NCI-H1092 treated with DMSO at 0.1 percent for 48 hours (cell line): Measurements from ENCODE around the gene PDIA6.

Experiments used
- DNase-seq: peaks from one replicate; lab custom pipeline; 2025; lab: John Stamatoyannopoulos, UW

Gene PDIA6

DNA sequence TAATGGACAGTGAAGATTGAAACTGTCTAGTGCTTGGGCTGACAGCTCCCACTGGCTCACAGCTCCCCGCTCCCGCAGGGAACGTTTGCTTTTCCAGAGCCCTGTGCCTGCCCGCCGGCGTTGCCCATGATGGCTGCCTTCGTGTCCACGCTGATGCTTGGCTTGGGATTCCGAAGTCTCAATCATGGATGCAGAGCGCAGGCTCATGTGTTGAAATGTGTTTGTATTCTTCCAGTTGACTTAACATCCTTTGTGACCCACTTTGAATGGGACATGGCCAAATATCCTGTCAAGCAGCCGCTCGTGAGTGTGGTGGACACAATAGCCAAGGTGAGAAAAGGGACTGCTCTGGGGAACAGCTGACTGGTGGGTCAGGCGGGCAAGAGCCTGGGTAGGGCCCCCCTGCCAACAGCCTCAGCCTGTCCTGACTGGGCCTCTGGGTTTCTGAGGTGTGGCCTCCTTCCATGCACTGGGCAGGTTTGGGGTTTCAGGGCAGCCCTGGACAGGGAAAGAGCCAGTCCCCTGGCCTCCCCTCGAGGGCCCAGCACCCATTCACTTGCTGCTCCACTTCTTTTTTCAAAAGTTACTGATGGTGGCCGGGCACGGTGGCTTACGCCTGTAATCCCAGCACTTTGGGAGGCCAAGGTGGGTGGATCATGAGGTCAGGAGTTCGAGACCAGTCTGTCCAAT, 48.3 kb downstream of the PDIA6 start:
- no peak for DNase-seq

DNA sequence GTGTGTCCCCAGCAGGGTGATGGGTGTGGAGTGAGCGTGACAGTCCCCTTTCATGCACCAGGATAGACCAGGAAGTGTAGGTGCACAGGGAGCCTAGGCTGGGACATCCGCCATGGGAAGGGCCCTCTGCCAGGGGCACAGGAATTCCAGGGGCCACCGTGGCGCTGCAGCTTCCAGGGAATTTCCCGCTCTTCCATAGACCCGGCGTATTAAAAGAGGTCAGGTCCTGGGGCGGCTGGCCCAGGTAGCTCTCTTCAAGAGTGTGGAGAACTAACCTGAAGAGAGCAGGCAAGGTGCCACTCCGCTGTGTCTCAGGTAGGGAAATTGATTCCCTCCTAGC, 49.2 kb downstream of the PDIA6 start:
- no peak for DNase-seq

DNA sequence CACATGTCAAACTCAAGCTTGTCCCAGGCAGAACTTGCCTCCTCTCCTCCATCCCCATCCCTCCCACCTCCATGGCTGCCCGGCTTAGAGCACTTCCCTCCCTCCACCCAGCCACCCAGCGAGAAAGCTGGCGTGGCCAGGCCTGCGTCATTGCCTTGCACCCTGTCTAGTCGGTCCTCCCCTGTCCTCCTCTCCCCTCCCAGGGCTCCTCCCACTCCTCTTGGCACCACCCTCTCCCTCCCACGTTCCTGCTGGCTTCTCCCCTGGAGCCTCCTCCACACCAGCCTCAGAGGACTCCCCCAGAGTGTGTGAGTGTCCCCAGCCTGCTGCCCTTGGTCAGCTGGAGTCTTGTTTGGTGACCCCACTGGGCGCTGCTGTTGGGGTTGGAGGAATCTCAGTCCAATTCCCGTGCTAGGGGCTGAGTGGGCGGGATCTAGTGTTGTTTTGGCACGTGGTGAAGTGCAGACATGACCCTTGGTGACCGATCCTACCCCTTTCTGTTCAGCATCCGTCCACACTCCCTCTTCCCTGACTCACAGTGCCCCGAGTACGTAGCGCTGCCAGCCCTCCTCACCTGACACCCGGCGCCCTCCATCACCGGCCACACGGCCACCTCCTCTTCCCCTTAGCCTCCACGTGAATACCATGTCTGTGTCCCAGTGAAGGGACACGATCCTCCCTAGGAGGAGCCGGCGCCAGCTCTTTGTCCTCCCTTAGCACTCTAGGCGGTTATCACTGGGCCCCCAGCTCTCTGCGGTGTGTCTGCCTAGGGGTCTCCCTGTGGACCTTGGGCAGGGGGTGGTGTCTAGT, 49.7 kb downstream of the PDIA6 start:
- no peak for DNase-seq

- no peak for DNase-seq
Observed at GRCh38 chr2:10761591-10761990, 51.0 kb downstream of the PDIA6 start.

DNA sequence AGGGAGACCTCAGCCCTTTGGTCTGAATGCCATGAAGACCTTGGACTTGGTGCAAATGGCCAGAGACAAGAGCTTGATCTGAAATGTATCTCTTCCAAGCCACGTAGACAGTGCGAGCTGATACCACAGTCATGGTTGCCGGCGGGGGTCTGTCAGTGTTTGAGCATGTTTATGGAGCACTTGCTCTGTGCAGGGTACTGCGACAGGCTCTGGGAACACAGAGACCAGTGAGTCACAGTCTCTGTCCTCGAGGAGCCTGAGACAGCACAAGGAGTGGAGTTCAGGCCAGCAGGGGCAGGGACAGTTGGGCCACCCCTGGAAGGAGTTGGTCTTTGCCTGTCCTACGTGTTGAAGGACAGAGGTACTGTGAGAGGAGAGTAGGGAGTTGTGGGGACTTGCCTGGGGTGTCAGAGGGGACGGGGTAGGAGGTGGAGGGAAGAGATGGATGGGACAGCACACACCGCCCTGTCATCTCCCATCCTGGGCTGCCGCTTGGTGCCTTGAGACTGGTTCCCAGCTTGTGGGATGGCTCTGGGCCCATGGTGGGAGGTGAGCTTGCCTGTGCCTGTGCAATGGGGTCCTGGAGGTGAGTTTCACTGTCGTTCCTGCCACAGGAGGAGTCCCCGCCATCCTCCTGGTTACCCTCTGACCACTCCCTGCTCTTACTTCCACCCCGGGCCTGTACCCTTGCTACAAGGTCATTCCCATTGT, 51.6 kb downstream of the PDIA6 start:
- no peak for DNase-seq

GRCh38 chr2:10759151-10759714, 53.4 kb downstream of the PDIA6 start:
- no peak for DNase-seq

DNA sequence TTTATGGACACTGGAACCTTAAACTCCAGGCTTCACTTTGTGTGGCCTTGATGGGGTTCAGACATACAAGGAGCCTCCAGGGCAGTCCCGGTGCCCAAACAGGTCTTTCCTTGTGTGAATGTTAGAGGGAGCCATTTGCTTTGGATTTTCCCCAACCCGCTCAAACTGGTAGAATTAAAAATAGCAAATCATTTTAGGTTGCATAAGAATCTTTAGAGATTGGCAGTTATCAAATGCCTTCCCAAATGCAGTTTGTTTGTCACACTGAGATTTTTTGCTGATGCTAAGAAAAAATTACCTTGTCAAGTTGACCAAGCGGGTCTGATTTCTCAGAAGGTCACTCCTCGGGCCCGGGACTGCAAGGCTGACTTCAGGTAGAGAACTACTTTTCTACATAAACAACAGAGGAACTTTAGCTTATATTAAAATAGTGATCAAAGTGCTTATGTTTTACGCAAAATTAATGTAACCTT, 54.7 kb downstream of the PDIA6 start:
- no peak for DNase-seq

DNA sequence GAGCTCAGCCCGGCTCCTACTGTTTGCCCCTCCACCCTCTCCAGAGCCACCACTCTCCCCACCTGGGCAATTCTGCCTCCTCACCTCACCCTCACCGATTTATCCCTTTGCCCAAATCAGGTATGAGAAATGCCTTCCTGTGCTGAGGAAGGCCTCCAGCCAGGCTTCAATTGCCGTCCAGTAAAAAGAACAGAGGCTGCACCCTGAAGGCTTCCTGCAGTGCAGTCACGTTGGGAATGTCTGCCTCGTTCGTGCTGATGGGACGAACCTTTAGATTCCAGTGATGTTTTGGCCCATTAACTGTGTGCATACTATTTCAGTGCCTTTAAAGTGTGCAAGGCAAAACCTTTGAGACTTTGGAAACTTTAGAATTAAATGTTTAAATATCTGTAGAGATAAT, 57.0 kb downstream of the PDIA6 start:
- no peak for DNase-seq

GRCh38 chr2:10753876-10754275, 58.7 kb downstream of the PDIA6 start:
- DNase-seq: no peak

DNA sequence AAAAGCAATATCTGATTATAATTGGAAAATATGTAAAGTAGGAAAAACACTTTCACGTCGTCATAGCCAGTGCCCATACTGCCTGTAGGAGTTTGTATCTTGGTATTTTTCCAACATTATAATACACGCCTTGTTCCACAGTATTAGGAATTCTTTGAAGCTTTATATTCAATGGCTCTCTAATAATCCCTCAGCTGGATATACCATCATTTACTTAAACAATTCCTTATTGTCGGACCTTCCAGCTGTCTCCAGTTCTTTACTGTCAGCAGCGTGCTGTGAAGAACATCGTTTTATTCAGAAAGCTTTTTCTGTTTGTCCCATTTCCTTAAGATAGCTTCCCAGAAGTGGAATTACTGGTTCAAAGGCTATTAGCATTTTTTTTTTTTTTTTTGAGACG, 59.4 kb downstream of the PDIA6 start:
- DNase-seq: no peak

- DNase-seq: no peak
Observed at GRCh38 chr2:10752236-10752635, 60.3 kb downstream of the PDIA6 start.

DNA sequence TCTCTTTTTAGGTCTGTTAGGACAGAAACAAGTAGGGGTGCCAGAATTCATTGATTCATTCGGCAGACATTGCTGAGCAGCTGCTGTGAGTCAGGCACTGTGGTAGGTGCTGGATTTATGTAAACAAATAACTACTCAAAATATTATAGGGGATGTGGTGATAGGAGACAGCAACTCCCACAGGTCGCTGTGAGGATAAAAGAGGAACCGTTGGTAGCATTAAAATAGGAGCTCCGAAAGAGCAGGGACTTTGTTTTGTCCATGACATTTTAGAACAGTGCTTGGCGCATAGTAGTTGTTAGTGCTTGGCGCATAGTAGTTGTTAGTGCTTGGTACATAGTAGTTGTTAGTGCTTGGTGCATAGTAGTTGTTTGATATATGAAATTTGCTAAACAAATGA, 62.0 kb downstream of the PDIA6 start:
- DNase-seq: no peak

GRCh38 chr2:10742666-10743065, 69.9 kb downstream of the PDIA6 start:
- no peak for DNase-seq

GRCh38 chr2:10741139-10741538, 71.4 kb downstream of the PDIA6 start:
- no peak for DNase-seq

DNA sequence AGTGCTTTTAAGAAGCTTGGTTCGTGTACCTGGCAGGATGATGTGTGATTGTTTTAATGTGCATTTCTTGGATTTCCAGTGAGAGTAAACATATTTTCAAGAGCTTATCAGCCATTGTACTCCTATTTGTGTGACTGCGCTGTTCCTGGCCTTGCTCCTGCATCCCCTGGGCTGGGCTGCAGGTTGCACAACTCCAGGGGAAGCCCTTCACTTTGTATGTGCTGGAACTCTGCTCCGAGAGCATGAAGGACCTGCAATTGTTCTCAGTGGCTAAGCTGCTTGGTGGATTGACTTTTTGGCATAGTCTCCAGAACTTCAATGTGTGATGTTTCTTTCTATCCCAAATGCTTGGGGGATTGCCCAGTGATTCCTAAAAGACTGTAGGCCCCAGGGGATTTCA, 72.4 kb downstream of the PDIA6 start:
- DNase-seq: no peak

DNA sequence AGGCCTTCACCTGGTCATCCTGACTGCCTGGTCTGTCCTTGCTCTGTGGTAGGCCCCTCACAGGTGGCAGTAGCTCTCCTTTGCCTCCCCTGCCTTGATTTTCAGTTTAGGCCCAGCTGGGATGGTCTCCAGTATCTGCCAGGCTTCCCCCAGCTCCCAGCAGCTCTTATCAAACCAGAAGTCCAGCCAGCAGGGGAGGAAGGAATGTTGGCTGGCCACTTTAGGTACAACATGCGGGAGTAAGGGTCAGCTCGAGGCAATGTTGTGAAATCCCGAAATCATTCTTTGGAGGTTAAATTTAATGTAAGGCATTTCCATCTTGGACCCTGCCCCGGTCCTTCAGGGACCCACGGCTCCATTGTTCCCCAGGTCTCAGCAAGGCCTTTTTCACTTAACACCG, 74.4 kb downstream of the PDIA6 start:
- DNase-seq: no peak

GRCh38 chr2:10733980-10734379, 78.6 kb downstream of the PDIA6 start:
- DNase-seq: no peak

DNA sequence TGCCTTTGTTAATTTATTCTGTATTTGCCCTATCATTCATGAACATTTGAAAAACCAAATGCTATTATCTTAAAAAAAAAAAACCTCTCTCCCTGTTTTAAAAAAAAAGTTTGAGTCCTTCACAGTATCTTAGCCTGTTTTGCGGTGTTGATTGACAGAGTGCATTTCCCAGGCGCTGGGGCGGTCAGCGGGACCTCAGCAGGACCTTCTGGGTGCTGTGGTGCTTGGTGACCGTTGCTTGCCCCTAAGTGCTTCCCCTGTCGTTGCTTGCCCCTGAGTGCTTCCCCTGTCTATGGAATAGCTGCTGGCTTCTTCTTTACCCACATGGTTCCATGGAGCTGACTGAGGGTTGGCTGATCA, 79.0 kb downstream of the PDIA6 start:
- DNase-seq: no peak
